RWPE1 (cell line): ENCODE results near the gene PEX11B.

Source experiments
- CTCF ChIA-PET: fragments of 350-600 bp; sonication (Branson Sonifier 250); formaldehyde crosslinking; extraction: SDS; loops from one replicate; lab custom pipeline; 2021; lab: Yijun Ruan, JAX
- POLR2A ChIA-PET: fragments of 400-600 bp; formaldehyde crosslinking; extraction: SDS; loops from one replicate; lab custom pipeline; 2020; ENCODE audit warnings: antibody characterized with exemption; ENCODE audit not compliant: low non-redundant PET; lab: Yijun Ruan, JAX
- DNase-seq: peaks from one replicate; pipeline ENCODE4 v3.0.0; 2012; ENCODE audit warnings: low spot score
- H3K27ac ChIP-seq: fragments of 450-650 bp; 2 replicates; pipeline ENCODE4 v1.5.1; 2017
- TF ChIP-seq, protein P1 (sequence below): fragments of 450-650 bp; conservative IDR thresholded peaks from 2 replicates; pipeline ENCODE4 v1.5.1; 2017; ENCODE audit warnings: low read depth, mild to moderate bottlenecking

PEX11B gene

GRCh38 chr1:145891143-145891542 is 27.4 kb downstream of the PEX11B start:
- TF ChIP-seq, protein P1, sequence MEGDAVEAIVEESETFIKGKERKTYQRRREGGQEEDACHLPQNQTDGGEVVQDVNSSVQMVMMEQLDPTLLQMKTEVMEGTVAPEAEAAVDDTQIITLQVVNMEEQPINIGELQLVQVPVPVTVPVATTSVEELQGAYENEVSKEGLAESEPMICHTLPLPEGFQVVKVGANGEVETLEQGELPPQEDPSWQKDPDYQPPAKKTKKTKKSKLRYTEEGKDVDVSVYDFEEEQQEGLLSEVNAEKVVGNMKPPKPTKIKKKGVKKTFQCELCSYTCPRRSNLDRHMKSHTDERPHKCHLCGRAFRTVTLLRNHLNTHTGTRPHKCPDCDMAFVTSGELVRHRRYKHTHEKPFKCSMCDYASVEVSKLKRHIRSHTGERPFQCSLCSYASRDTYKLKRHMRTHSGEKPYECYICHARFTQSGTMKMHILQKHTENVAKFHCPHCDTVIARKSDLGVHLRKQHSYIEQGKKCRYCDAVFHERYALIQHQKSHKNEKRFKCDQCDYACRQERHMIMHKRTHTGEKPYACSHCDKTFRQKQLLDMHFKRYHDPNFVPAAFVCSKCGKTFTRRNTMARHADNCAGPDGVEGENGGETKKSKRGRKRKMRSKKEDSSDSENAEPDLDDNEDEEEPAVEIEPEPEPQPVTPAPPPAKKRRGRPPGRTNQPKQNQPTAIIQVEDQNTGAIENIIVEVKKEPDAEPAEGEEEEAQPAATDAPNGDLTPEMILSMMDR = no peak

GRCh38 chr1:145889722-145890121 is 28.8 kb downstream of the PEX11B start:
- POLR2A ChIA-PET = no interaction called here
- CTCF ChIA-PET = interaction anchor here (0.6 kb wide), 2 partner anchors 21 to 28 kb away, joined by 3 to 7 read pairs; no protein-coding TSS in a partner anchor
- H3K27ac ChIP-seq = no peak overlapping the region; the same call in 1 of the 2 replicates
- TF ChIP-seq, protein P1 = no peak
- no peak for DNase-seq

More at GRCh38 chr1:145891143-145891542, 27.4 kb downstream of the PEX11B start:
- H3K27ac ChIP-seq = peak overlapping the region; percentile 99
- DNase-seq = no peak
- POLR2A ChIA-PET = no interaction called here
- CTCF ChIA-PET = interaction anchor here (0.6 to 2.6 kb wide), 21 partner anchors 8 to 120 kb away, joined by 3 to 27 read pairs (median 6); partner anchors contain the start of genes ITGA10, NUDT17, PIAS3 and RBM8A

DNA sequence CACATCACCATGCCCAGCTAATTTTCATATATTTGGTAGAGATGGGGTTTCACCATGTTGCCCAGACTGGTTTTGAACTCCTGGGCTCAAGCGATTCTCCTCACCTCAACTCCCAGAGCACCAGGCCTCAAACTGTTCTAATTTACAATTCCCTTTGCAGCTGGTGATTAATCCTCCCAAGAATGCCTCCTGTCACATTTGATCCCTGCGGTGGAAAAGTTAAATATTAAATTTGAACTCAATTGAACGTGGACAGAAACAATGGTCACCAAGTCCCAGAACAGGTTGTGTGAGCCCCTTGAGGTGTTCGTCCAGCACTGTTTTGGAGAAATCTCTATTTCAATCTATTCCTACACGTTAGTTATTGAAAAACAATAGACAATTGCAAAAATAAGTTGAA is 30.9 kb downstream of the PEX11B start:
- CTCF ChIA-PET = interaction anchor here (0.6 kb wide), 1 partner anchor 15 kb away, joined by 3 read pairs; no protein-coding TSS in a partner anchor
- H3K27ac ChIP-seq = peak overlapping the region; percentile 12; the same call in 1 of the 2 replicates
- TF ChIP-seq, protein P1 = no peak
- no peak for DNase-seq
- POLR2A ChIA-PET = no interaction called here

- H3K27ac ChIP-seq = peak overlapping the region; percentile 12; the same call in 1 of the 2 replicates
- DNase-seq = no peak
- CTCF ChIA-PET = no interaction called here
- POLR2A ChIA-PET = no interaction called here
- TF ChIP-seq, protein P1 = no peak
Observed at GRCh38 chr1:145886816-145887215, 31.7 kb downstream of the PEX11B start.

- CTCF ChIA-PET = no interaction called here
- POLR2A ChIA-PET = no interaction called here
- peak overlapping the region; percentile 37 for H3K27ac ChIP-seq
- TF ChIP-seq, protein P1 = no peak
- no peak for DNase-seq
Observed at GRCh38 chr1:145886390-145886789, 32.1 kb downstream of the PEX11B start.

DNA sequence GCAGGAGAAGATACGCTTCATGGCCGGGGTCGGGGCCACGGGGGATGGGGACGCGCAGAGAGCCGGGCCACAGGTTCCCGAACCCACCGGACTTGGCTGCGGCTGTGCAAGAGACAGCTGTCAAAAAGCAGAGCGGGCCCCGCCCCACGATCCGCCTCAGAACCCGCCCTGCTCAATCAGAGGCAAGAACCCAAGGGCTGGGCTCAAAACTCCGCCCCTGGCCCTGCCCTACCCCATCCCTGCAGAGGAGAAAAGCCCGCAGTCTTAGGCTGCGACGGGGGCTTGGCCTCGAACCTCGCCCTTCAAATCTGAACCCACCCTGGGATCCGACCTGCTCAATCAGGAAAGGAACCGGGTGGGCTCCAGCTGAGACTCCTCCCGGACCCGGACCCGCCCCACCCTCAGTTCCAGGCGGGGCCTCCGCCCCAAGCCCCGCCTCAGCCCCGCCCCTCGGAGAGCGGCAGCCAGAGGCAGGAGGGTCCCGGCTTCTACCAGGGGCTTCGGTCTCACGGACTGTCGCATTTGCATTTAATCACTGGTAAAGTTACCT is 32.7 kb downstream of the PEX11B start, which contains the start of gene ANKRD35:
Gene ANKRD35, minus strand, starts transcription at position 129 of the 550 bp plus-strand sequence. Its CDS starts 108 bp downstream, at position 21.
- ChIA-PET CTCF (interaction anchor here (0.6 to 0.9 kb wide), 3 partner anchors 11 to 48 kb away, joined by 3 to 6 read pairs (median 4); partner anchors contain the start of gene NUDT17), POLR2A (interaction anchor here (0.6 kb wide), 1 partner anchor 25 kb away, joined by 3 read pairs; no protein-coding TSS in a partner anchor)
- peak; percentile 94 for DNase-seq
- peak within 1 kb of the TSS; percentile 37 for H3K27ac ChIP-seq
- TF ChIP-seq, protein P1 = no peak
